ENCODE data around the gene CDK16.

GRCh38 chrX:47239199-47239598, 20.7 kb downstream of the CDK16 start:
- TF ChIP-seq CTCF (IDR thresholded peaks at IDR 0.05) (no peak), POLR2A (IDR thresholded peaks at IDR 0.05) (no peak)
